SK-N-MC (cell line): ENCODE data around the gene CCDC88C.

Source experiments
- DNase-seq: peaks from one replicate; pipeline ENCODE4 v3.0.0-alpha.2; 2011; ENCODE audit warnings: low read depth, low spot score
- H3K27ac ChIP-seq: fragments of 200-600 bp; sonication (generic); 2 replicates; pipeline ENCODE4 v1.5.1; 2016; ENCODE audit warnings: mixed run types
- H3K36me3 ChIP-seq: fragments of 200-600 bp; sonication (generic); 2 replicates; pipeline ENCODE4 v1.6.1; 2017; ENCODE audit warnings: antibody characterized with exemption, low read length, mixed read lengths; ENCODE audit not compliant: insufficient read depth
- H3K4me3 ChIP-seq: fragments of 200-600 bp; sonication (generic); 2 replicates; pipeline ENCODE4 v1.5.1; 2016
- H3K9ac ChIP-seq: fragments of 200-600 bp; sonication (generic); 2 replicates; pipeline ENCODE4 v1.8.0; 2017; ENCODE audit warnings: mixed run types, mixed read lengths; ENCODE audit not compliant: insufficient read length
- H3K9me3 ChIP-seq: fragments of 200-600 bp; sonication (generic); 2 replicates; pipeline ENCODE4 v1.6.1; 2017; ENCODE audit warnings: low read depth, mild to moderate bottlenecking, antibody characterized with exemption, low read length, moderate library complexity, mixed read lengths
- EZH2 ChIP-seq: fragments of 200-600 bp; sonication (generic); IDR thresholded peaks from one replicate; pipeline ENCODE4 v1.6.1; 2017; ENCODE audit warnings: antibody characterized with exemption
- FOXP2 ChIP-seq: optimal IDR thresholded peaks from 2 replicates; pipeline ENCODE3; 2011; ENCODE audit warnings: mild to moderate bottlenecking, moderate library complexity; ENCODE audit not compliant: insufficient read depth; ENCODE audit errors: extremely low read length, control extremely low read depth
- POLR2AphosphoS5 ChIP-seq: IDR thresholded peaks from 2 replicates; pipeline ENCODE4 v1.6.1; 2012; ENCODE audit warnings: mild to moderate bottlenecking, low read depth, low read length, borderline replicate concordance

Gene CCDC88C

GRCh38 chr14:91302391-91302790 lies 115.2 kb downstream of the CCDC88C start:
- Histone ChIP-seq H3K36me3 (peaks cover 27% of the 10 kb centered on the region; the same call in 1 of the 2 replicates), H3K9ac (no peak overlapping the region), H3K9me3 (no peaks in the 10 kb centered on the region), H3K4me3 (no peak overlapping the region), H3K27ac (no peak overlapping the region)
- DNase-seq, result no peak
- TF ChIP-seq POLR2AphosphoS5 (no peak), EZH2 (no peak), FOXP2 (no peak)

DNA sequence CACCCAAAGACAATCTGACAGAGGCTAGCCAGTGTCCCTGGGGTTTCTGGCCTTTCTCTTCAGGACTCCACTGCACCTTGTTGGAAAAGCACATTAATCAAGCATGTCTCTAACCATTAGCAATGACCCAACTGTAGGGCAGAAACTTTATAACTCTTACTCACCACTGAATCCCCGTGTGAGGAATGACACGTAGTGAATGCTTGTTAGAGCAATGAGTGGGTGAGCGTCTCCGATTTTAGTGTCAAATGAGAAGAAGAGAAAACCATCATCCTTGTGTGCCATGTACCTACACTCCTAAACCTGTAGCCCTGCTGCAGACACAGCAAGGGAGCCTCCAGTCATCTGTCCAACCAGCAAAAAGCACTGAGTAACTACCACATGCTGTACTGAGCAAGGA lies 116.7 kb downstream of the CCDC88C start:
- no peak for DNase-seq
- Histone ChIP-seq H3K9ac (no peak overlapping the region), H3K9me3 (no peaks in the 10 kb centered on the region), H3K4me3 (no peak overlapping the region), H3K36me3 (peaks cover 32% of the 10 kb centered on the region; the same call in 1 of the 2 replicates), H3K27ac (no peak overlapping the region)
- TF ChIP-seq FOXP2, result no peak
- no peak for TF ChIP-seq EZH2
- no peak for TF ChIP-seq POLR2AphosphoS5

GRCh38 chr14:91300283-91300895 lies 117.2 kb downstream of the CCDC88C start:
- H3K9ac ChIP-seq, result no peak overlapping the region
- no peaks in the 10 kb centered on the region for H3K9me3 ChIP-seq
- DNase-seq, result no peak
- no peak overlapping the region for H3K4me3 ChIP-seq
- no peak for TF ChIP-seq POLR2AphosphoS5
- TF ChIP-seq EZH2, result no peak
- no peak for TF ChIP-seq FOXP2
- H3K27ac ChIP-seq, result no peak overlapping the region
- peaks cover 26% of the 10 kb centered on the region; the same call in 1 of the 2 replicates for H3K36me3 ChIP-seq

- Histone ChIP-seq H3K27ac (no peak overlapping the region), H3K9ac (no peak overlapping the region), H3K36me3 (peaks cover 25% of the 10 kb centered on the region; the same call in 1 of the 2 replicates), H3K4me3 (no peak overlapping the region), H3K9me3 (no peaks in the 10 kb centered on the region)
- DNase-seq, result no peak
- TF ChIP-seq POLR2AphosphoS5, result no peak
- no peak for TF ChIP-seq EZH2
- no peak for TF ChIP-seq FOXP2
Observed at GRCh38 chr14:91299121-91300115, 118.2 kb downstream of the CCDC88C start.

DNA sequence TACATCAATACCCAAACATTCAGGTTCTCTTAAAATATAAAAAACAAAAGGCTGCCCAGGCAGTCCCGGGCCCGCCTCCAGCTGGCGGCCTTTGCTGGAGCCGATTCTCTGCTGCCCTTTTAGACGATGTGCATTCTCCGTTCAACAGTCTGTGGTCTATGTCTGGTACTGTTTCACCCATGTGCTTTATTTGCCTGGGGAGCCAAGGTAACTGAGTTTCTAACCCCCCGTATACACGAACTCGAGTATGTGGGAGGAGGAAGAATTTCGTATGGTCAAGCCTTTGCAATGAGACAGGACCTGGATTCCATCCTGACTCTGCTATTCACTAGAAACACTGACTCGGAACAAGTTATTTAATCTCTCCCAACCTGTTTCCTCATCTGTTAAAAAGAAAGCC lies 119.0 kb downstream of the CCDC88C start:
- Histone ChIP-seq H3K9ac (no peak overlapping the region), H3K36me3 (peaks cover 22% of the 10 kb centered on the region; the same call in 1 of the 2 replicates), H3K27ac (no peak overlapping the region), H3K4me3 (no peak overlapping the region), H3K9me3 (no peaks in the 10 kb centered on the region)
- DNase-seq, result no peak
- no peak for TF ChIP-seq EZH2
- TF ChIP-seq FOXP2, result no peak
- TF ChIP-seq POLR2AphosphoS5, result no peak

DNA sequence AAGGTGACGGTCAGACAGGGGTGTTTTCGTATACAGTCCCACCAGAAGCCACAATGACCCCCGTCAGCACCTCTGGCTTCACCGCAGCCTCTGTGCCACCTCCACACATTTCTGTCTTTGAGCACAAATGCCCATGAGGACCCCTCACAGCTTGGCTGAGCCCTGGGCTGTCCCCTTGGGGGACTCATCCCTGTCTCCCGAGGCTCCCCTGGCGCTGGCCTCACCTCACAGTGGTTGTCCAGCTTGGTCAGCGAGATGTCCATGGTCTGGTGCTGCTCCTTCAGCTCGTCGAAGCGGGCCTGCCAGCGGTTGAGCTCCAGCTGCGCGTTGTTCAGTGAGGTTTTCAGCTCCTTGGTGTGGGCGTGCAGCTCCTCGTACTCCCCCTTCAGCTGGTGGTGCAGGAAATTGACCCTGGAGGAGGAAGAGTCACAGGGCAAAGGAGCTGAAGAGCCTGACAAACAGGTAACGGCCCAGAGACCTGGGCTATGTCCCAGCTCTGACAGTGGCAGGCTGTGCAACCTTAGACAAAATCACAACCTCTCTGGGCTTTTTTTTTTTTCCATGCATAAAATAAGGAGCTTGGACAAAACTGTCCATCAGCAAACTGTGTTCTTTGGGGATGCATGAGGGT lies 120.4 kb downstream of the CCDC88C start:
- H3K9me3 ChIP-seq, result no peaks in the 10 kb centered on the region
- H3K27ac ChIP-seq, result no peak overlapping the region
- no peak overlapping the region for H3K9ac ChIP-seq
- peaks cover 22% of the 10 kb centered on the region; the same call in 1 of the 2 replicates for H3K36me3 ChIP-seq
- H3K4me3 ChIP-seq, result no peak overlapping the region
- TF ChIP-seq FOXP2, result no peak
- TF ChIP-seq POLR2AphosphoS5, result no peak
- TF ChIP-seq EZH2, result no peak
- DNase-seq, result no peak

GRCh38 chr14:91295851-91296796 lies 121.5 kb downstream of the CCDC88C start:
- Histone ChIP-seq H3K4me3 (no peak overlapping the region), H3K36me3 (peaks cover 18% of the 10 kb centered on the region; the same call in 1 of the 2 replicates), H3K9me3 (no peaks in the 10 kb centered on the region), H3K27ac (no peak overlapping the region), H3K9ac (no peak overlapping the region)
- no peak for TF ChIP-seq EZH2
- TF ChIP-seq FOXP2, result no peak
- no peak for TF ChIP-seq POLR2AphosphoS5
- no peak for DNase-seq

DNA sequence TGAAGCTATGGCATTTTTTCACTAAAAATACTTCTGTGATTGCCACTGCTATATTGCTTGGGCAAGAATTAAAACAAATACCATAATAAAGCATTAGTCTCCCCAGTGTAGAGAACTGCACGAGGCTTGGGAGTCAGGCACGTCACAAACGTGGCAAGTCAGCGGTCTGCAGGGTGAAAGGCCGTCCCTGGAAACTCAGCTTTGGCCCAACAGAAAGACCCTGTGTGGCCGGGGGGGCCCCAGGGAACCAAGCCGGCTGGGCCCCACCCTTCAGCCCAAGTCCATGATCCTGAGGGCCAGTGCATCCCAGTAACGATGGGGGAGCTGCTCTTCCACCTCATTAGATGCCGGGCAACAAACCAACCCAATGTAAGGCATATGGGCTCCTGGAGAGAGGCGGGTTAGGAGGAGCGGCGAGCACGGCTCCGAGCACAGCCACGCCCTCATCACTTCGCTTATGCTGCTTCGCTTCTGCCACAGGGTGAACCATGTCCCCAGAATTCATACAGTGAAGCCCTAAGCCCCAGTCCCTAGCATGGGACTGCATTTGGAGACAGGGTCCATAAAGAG lies 122.3 kb downstream of the CCDC88C start:
- Histone ChIP-seq H3K36me3 (peaks cover 18% of the 10 kb centered on the region; the same call in 1 of the 2 replicates), H3K9me3 (no peaks in the 10 kb centered on the region), H3K27ac (no peak overlapping the region)

More for the DNA sequence above, 122.3 kb downstream of the CCDC88C start:
- no peak for DNase-seq
- no peak overlapping the region for H3K9ac ChIP-seq
- no peak for TF ChIP-seq POLR2AphosphoS5
- TF ChIP-seq FOXP2, result no peak
- TF ChIP-seq EZH2, result no peak
- no peak overlapping the region for H3K4me3 ChIP-seq
